NCI-H82 (cell line): ENCODE data around the gene C6orf58.

Experiments
- DNase-seq: peaks from one replicate; lab custom pipeline; 2025; lab: John Stamatoyannopoulos, UW

Gene C6orf58

DNA sequence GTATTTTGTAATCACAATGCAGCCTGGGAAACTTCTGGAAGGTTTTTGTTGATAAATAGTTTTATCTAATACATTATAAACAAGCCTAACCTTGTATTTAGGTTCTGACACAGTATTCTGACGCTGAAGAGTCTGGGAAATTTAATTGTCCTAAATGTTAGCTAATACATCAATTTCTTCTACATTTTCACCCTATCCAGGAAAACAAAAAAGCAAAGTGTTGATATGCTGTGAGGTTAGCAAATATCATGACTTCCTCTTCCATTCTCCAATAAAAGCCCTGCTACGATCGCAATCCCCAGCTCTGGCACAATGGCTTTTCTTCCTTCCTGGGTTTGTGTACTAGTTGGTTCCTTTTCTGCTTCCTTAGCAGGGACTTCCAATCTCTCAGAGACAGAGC lies at the start of gene C6orf58:
Gene C6orf58, plus strand, starts transcription at position 301 of the 400 bp plus-strand sequence. Its CDS starts 12 bp downstream, at position 313.
- DNase-seq = no peak

DNA sequence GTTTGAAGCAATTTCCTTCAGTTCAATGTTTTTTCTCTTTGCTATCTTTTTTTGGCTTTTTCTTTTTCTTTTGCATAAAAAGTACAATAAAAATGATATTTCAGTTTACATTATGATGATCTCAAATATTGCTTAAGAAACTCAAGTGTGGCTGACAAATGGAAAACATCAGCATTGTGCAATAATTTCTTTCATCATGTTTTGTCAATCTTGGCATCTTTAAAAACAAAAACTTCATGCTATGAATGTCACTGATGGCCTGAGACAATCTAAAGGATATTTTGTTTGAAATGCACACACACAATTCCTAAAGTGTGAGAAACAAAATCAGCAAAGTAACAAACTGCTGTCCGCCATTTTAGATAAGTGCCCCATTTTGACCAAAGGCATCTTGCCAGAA lies 44.0 kb upstream of the C6orf58 start:
- no peak for DNase-seq

DNA sequence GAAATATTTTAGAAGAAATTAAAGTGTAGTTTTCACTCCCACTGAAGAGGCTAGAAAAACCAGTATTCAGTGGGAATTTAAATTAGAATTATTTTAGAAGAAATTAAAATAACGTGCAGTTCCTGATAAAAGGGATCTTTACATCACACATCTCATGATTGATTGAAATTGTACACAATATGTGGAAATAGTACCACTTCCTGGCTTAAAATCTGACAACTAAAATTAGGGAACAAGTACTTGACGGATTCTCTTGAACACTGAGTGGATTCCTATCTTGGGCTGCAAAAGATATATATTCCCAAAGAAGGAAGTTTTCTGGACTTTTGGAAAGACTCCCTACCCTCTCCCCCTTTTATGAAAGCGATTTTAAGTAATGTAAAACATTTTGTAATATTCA lies 43.2 kb upstream of the C6orf58 start:
- no peak for DNase-seq

DNA sequence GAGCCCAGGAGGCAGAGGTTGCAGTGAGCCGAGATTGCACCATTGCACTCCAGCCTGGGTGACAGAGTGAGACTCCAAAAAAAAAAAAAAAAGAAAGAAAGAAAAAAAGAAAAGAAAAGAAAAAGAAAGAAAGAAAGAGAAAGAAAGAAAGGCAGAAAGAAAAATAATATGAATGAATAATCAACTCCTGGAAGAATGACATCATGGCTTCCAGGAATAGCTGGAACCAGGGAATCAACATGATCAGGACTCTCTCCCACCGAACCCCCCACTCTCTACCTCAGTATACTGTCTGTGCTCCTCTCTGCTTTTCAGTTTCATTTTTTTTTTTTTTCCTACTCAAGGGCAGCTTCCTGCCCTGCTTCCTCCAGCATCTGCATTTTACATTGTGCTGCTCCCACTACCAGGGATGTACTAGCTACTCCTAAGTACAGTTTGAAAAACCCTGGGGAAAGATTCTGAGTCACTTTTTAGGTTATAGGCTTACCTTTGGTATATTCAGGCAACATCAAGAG lies 38.2 kb upstream of the C6orf58 start:
- no peak for DNase-seq

DNA sequence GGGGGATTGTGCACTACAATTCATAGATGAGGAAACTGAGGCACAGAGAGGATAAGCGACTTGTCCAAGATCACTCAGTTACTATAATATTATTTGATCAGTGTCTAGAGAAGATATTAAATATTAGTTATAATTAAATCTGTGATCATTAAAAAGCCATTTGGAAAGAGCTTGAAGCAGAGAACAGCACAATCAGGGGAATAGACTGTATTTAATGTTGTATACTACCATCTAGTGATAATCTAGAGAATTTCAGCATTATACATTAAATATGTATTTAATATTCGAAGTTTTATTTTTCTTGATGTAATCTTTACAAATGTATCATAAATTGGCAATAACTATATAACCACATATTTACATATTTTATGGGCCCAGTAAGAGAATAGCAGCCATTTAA lies 37.7 kb upstream of the C6orf58 start:
- DNase-seq = peak; percentile 47

DNA sequence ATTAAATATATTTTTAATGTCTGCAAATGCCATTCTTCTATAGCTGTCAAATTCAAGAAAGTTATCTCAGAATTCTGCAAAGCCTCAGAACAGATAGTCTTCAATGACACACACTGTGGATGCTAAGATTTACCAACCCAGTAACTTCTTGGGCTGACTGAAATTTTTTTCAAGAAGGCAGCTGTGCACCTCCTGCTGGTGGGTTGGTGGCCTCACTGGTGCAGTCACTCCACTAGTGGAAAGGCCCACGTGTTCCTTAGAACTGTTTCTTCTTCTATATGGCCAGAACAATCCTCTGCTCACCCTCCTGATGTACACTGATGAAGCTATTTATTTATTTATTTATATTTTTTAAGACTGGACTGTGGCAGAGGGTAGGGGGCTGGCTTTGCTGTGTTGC lies 29.8 kb upstream of the C6orf58 start:
- peak; percentile 63 for DNase-seq

DNA sequence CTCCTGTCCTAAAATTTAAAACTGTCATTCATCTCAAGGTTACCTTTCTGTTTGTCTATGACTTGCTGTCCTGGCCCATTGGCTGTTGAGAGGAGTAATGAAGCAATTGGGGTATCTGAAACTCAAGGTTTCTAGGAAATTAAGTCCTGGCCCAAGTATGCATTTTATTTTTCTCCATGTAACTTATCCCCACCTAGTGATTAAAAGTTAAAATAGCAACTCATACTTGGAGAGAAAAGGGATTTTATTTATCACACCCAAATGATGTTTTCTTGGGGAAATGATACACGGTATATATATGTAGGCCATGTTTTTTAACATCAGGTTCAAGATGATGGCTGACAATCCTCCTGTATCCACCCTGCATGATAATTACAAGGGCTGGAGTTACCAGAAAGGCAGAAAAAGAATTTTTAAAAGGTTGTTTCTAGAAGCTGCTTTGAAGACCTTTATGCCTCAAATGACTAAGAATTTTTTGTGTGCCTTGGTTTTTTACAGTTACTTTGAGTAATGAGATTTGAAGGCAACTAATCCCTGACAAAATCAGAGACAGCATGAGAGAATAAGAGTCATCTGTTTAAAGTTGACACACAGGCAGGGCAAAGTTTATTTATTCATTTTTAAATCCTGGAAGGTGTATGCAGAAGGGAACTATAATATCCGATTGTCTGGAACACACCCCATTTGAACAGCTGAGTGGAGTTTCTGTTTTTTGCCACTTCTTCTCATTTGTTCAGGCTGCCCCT lies 28.9 kb upstream of the C6orf58 start:
- DNase-seq = no peak

DNA sequence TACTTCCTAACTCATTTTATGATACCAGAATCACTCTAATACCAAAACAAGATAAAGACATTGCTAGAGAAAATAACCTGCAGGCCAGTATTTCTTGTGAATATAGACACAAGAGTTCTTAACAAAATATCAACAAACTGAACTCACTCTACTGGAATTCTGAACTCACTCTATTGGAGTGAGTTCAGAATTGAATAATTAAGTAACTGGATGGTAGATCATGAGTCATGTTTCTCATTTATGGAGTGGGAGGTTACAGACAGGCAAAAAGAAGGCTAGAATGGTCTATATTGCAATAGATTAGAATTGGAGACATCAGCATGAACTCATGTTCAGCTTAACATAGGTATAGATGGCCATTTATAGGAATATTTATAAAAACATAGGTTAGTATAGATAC lies 26.6 kb upstream of the C6orf58 start:
- no peak for DNase-seq

DNA sequence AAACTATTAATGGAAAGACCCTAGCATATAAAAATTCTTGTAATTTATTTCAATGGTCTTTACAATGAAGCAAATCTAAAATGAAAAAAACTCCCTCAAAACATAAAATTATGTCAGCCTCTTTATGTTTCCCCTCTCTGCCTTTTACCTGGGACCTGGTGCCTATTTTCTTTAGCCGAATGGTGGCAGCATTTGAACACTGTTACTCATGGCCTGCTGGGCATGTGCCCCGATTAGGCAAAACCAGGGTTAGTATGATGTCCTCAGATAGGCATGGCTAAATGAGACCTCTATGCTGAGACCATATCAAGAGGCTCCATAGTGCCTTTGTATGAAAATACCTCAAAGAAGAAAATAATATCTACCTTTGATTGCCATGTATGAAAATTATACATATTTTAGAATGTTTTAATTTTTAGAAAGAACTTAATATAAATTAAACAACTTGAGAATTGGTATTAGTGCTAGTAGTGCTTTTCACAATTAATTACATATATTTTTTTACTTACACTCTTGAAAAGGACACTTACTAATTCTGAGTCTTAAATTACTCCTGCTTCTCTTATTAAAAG lies 22.5 kb upstream of the C6orf58 start:
- DNase-seq = peak; percentile 77

DNA sequence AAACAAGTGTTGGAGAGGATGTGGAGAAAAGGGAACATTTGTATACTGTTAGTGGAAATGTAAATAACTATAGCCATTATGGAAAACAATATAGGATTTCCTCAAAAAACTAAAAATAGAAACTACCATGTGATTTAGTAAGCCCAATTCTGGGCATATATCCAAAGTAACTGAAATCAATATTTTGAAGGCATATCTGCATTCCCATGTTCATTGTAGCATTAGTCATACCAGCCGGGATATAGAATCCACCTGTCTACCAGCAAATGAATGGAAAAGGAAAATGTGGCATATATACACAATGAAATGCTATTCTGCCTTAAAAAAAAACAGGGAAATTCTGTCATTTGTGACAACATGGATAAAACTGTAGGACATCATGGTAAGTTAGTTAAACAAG lies 15.3 kb upstream of the C6orf58 start:
- DNase-seq = no peak

DNA sequence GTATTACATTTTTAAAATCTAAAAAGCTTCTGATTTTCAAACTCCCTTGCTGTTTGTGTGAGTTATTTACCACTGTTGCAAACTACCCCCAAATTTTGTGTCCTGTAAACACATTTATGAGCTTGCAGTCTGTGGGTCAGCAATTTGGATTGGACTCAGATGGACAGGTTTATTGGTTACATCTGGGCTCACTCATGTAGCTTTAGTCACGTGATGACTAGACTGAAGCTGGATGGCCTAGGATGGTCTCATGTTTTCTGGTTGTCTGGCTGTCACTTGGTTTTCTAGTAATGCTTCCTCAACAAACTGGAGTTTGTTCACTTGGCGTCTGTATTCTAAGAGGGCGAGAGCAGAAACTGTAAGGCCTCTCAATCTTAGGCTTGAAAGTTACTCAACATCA lies 12.2 kb upstream of the C6orf58 start:
- no peak for DNase-seq

DNA sequence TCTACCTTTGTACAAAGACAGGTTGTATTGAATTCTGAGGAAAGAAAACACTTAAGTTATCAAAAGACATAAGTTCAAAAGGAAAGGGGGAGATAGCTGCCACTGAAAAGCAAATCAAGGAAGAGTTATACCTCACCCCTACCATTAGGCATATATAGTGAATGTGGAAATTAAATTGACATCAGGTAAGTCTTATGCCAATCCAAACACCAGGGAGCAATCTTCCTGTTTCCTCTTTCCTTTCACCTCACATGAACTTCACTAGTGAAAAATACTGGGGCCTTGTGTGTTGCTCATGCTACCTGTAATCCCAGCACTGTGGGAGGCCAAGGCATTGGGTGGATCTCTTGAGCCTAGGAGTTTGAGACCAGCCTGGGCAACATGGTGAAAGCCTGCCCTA lies 10.9 kb upstream of the C6orf58 start:
- no peak for DNase-seq

DNA sequence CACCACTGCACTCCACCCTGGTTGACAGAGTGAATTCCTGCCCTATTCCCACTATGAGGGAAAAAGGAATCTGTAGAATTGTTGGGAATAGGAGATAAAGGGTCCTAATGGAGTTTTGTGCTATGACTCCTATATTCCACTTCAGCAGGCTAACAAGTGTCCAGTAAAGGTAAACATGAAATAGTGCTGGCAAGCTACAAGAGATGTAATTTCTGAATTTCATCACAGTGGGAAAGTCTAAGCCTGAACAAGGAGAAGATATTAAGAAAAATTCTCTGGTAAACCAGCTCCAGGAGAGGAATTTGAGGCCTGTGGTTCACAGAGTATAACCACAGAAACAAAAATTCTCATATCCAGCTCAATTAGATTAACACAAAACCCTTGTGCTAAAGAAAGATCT lies 10.3 kb upstream of the C6orf58 start:
- no peak for DNase-seq

DNA sequence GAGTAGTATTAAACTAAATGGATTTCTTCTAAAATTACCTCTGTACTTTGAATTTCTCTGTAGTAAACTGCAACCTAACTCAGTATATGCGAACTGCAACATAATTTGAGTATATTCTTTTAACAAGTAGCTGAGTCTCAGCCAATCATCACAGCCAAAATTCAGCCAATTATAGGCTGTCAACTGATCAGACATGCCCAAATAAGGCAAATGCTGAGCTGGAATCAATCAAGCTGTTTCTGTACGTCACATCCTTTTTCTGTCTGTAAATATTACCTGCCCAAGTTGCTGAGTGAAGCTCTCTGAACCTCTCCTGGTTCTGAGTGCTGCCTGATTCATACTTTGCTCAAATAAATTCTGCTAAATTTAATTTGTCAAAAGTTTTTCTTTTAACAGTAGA lies 9.5 kb upstream of the C6orf58 start:
- DNase-seq = no peak

DNA sequence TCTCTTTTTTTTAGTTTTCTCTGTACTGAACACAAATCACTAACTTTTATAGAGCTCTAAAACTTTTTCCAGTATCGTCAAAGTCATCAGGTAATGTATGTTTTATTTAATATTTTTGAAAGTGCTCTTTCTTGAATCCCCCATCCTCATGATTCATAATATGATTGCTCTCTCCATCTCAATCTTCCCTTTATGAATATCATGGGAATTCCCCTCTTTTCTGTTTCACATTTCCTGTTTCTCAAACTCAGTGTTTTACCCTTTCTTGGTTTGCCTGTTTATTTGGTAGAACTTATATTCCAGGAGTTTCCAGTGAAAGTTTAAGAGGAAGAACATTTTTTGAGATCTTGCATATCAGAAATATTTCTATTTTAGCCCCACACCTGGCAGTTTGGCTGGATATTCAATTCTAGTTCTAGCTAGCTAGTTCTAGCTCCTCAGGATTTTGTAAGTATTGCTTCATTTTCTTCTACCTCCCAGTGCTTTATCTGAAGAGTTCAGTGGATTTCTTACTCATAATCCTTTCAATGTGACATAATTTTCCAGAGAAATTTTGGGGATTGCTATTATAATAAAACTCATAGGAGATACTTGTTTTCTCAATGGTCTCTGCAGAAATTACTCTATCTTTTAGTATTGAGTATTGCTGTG lies 6.1 kb upstream of the C6orf58 start:
- no peak for DNase-seq

DNA sequence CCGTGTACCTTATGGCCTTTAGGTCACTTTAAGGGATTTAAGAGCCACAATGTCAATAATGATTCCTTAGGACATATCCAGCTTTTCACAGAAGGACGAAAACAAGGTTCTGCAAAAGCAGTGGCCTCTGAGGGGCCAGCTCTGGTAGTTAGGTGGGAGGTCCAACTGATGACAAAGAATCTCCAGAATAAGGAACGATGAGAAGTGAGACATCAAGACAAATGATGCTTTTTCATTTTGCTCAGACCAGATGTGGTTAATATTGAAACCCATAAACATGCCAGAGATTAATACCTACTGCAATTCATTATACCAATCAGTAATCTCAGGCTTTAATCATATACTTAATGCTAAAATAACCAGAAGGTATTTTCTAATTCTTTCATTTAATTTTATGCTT lies 1.9 kb downstream of the C6orf58 start:
- DNase-seq = no peak

DNA sequence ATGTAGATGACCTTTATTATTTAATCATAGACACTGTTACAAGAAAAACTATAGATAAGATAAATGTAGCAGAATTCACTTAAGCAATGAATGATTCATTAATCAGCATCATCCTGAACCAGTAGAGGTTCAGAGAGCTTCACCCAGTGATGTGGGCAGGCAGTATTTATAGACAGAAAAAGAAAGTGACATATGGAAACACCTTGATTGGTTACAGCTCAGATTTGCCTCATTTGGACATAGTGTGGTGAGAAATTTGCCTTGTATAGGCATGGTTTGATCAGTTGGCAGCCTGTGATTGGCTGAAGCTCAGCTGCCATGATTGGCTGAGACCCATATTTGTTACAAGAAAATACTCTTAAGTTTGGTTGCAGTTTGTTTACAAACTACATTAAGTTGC lies 4.6 kb downstream of the C6orf58 start:
- DNase-seq = no peak

DNA sequence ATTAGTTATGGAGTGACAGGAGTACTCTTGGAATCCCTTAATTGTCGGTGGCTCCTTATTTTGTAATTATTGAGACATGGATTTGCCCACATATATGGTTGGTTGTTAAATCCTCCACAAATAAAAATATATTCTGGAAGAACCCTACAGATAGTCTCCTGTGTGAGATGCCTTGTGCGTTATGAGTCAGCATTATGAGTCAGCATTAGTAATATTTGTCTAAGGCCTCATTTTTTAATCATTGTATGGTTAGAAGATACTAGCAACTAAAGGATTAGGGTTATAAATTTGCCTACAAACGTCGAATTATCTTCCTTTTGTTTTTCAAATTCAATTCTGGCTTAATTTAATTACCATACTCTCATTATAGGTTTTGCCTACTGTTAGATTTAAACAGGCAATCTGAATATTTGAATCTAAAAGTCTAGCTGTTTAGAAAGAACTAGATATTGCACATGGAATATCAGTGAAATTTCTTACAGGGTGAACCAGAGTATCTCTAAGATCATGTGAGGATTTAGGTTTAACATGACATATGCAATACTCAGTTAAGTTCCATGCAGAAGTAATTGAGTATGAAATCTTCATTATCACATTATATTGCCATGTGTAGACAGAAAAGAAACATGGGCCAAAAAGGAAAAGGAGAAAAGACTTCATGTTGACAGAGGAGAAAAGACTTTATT lies 5.9 kb downstream of the C6orf58 start:
- no peak for DNase-seq

DNA sequence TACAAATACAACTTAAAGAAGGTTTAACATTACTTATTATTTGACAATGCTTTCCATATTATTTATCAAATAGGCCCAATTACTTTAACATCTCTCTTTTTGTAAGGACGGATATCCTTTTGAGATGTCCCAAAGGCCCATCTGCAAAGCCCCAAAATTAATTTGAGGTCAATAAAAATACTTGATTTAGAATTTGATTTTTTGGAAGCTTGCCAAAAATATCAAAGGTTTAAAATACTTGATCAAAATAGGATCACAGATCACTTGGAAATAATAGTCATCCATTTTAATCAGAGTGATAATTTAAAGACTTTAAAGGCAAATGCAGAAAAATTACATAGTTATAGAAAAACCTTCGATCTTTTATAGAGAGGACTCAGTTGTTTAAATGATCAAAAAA lies 8.1 kb downstream of the C6orf58 start:
- DNase-seq = no peak

DNA sequence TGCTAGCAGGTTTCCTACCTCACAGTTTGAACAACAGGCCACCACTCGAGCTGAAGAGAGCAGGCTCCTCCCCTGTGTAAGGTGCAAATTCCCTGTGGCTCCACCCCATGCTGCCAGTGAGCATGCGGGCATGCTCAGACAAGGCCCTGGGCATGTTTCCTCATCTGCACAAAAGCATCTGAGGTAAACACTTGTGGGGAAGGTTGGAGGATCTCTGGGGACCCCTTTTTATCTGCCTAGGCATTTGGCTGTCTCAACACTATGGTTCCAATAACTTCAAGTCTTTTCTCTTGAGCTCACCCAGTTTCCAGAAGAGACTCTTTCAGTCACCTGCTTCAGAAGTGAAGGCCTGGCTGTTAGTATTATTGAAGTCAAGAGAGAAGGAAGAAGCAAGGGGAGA lies 9.4 kb downstream of the C6orf58 start:
- no peak for DNase-seq

DNA sequence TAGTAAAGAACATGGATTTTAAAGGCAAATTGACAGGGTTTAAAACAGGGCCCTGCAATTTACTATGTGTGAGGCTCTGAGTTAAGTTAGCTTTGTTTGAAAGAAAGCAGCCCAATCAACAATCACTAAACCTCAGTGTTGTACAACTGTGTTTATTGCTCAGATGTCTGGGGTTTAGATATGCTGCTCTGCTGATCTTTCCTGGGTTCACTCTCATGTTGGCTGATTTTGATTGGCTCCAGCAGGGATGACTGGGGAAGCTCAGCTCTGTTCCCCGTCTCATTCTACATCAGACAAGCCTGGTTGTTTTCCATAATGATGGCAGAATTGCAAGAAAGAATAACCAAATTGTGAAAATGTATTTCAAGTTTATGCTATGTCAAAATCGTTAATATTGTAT lies 10.9 kb downstream of the C6orf58 start:
- no peak for DNase-seq

DNA sequence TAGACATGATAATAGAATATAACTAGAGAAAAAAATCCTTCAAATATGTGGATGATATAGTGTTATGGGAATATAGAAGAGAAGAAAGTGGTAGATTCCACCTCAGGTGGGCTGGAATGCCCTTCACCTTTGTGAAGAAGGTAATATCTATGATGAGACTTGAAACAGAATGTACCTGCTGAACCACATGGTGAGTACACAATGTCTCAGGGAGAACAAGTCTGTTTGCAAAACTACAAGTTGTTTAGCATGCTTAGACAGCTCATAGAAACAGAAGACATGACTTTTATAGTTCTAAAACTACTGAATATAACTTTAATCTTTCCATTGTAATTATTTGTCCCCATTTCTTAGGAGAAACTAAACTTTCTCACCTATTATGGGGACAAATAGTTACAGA lies 12.2 kb downstream of the C6orf58 start:
- DNase-seq = no peak

DNA sequence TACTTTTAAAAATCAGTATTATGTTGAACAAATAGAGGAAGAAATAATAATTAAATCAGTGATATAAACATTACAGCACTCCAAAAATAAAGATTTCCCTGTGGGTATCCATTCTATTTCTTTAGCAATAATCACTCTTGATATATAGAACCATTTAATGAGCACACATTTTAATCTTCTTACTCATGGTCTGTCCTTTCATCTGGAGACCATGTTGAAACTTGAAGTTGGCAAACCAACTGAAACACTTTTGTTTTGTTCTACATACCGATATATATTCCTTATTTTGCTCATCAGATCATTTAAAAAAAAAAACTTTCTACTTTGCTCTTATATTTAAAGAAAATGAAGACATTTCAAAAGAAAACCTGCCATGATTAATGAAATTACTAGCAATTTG lies 13.4 kb downstream of the C6orf58 start:
- no peak for DNase-seq
